Measurements from ENCODE around the gene COL4A6. TPM values are rescaled to one million over a fixed set of nuclear protein-coding genes. Genes with fewer than 3 reads are reported as not detected.

COL4A6 gene
- total RNA-seq, 1 experiment from 2014 or later = 2.4 TPM

GRCh38 chrX:108217876-108218275 is 220.3 kb downstream of the COL4A6 start:
- intact Hi-C loops (cut with micrococcal nuclease) = no loop called here
- H3K36me3 ChIP-seq (ENCODE audit: control insufficient read depth in 1 of 2, insufficient read depth in 2 of 2, low read length in 2 of 2) = no peaks in the 10 kb centered on the region
- POLR2A ChIA-PET = no interaction called here
- H3K27ac ChIP-seq (ENCODE audit: low read depth, low read length) = no peak overlapping the region
- RAD21 ChIA-PET (ENCODE audit: low non-redundant PET in 1 of 2, low total read pairs in 2 of 2, uncharacterized antibody in 2 of 2, unreplicated experiment in 2 of 2) = no interaction called here
- H3K9me3 ChIP-seq (ENCODE audit: control insufficient read depth in 1 of 2, insufficient read depth in 1 of 2, low read depth in 1 of 2, low read length in 2 of 2) = no peaks in the 10 kb centered on the region
- no peak overlapping the region for H3K4me2 ChIP-seq (ENCODE audit: low read length)
- H3K27me3 ChIP-seq (ENCODE audit: insufficient read depth, low read length) = no peaks in the 10 kb centered on the region
- no peak for ATAC-seq
- BruUV-seq (replicated peaks) = no TSS peak
- no peak for TF ChIP-seq YY1 (IDR thresholded peaks at IDR 0.05; ENCODE audit: extremely low read depth, insufficient replicate concordance, low read depth, low read length)
- no peak for TF ChIP-seq POLR2A (IDR thresholded peaks at IDR 0.05; ENCODE audit: borderline replicate concordance, extremely low read depth, insufficient read depth, insufficient read length)
- TF ChIP-seq SP1 (IDR thresholded peaks at IDR 0.05; ENCODE audit: low read depth) = no peak
- no peak for TF ChIP-seq EZH2phosphoT487 (IDR thresholded peaks at IDR 0.05; ENCODE audit: borderline replicate concordance)
- TF ChIP-seq REST (IDR thresholded peaks at IDR 0.05; ENCODE audit: low read depth) = no peak
- no peak for TF ChIP-seq POLR2AphosphoS5 (IDR thresholded peaks at IDR 0.05; ENCODE audit: low read depth, low read length)
- TF ChIP-seq SIN3A (IDR thresholded peaks at IDR 0.05; ENCODE audit: low read depth) = no peak
- TF ChIP-seq ZFX (IDR thresholded peaks at IDR 0.05) = no peak
- TF ChIP-seq CTCF (IDR thresholded peaks at IDR 0.05 in 2 of 3, conservative IDR thresholded peaks at IDR 0.05 in 1 of 3; ENCODE audit: borderline replicate concordance in 1 of 3, insufficient read depth in 1 of 3, low read depth in 2 of 3, low read length in 2 of 3) = no peak
- no peak for TF ChIP-seq RAD21 (IDR thresholded peaks at IDR 0.05; ENCODE audit: low read depth)
- TF ChIP-seq CBX3 (IDR thresholded peaks at IDR 0.05; ENCODE audit: low read depth) = no peak
- TF ChIP-seq, protein P1, sequence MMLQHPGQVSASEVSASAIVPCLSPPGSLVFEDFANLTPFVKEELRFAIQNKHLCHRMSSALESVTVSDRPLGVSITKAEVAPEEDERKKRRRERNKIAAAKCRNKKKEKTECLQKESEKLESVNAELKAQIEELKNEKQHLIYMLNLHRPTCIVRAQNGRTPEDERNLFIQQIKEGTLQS (IDR thresholded peaks at IDR 0.05) = no peak
- TF ChIP-seq EZH2 (IDR thresholded peaks at IDR 0.05) = no peak
- TF ChIP-seq, protein P2, sequence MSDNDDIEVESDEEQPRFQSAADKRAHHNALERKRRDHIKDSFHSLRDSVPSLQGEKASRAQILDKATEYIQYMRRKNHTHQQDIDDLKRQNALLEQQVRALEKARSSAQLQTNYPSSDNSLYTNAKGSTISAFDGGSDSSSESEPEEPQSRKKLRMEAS (IDR thresholded peaks at IDR 0.05) = no peak
- no peak for TF ChIP-seq CEBPB (IDR thresholded peaks at IDR 0.05; ENCODE audit: low read depth)
- TF ChIP-seq ZNF274 (IDR thresholded peaks at IDR 0.05; ENCODE audit: low read depth, low read length) = no peak
- no peak for TF ChIP-seq TCF7L2 (IDR thresholded peaks at IDR 0.05; ENCODE audit: borderline replicate concordance, extremely low read depth, insufficient read depth, insufficient read length)
- no peak for TF ChIP-seq FOSL1 (IDR thresholded peaks at IDR 0.05; ENCODE audit: low read depth)
- TF ChIP-seq, protein P3, sequence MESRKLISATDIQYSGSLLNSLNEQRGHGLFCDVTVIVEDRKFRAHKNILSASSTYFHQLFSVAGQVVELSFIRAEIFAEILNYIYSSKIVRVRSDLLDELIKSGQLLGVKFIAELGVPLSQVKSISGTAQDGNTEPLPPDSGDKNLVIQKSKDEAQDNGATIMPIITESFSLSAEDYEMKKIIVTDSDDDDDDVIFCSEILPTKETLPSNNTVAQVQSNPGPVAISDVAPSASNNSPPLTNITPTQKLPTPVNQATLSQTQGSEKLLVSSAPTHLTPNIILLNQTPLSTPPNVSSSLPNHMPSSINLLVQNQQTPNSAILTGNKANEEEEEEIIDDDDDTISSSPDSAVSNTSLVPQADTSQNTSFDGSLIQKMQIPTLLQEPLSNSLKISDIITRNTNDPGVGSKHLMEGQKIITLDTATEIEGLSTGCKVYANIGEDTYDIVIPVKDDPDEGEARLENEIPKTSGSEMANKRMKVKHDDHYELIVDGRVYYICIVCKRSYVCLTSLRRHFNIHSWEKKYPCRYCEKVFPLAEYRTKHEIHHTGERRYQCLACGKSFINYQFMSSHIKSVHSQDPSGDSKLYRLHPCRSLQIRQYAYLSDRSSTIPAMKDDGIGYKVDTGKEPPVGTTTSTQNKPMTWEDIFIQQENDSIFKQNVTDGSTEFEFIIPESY (IDR thresholded peaks at IDR 0.05; ENCODE audit: extremely low read depth, insufficient replicate concordance, low read length) = no peak
- no peak for TF ChIP-seq JUND (IDR thresholded peaks at IDR 0.05)
- H4K20me1 ChIP-seq (ENCODE audit: insufficient read depth) = no peaks in the 10 kb centered on the region
- H3K9me2 ChIP-seq (ENCODE audit: insufficient read depth) = no peaks in the 10 kb centered on the region
- DNase-seq (ENCODE audit: low read depth, low spot score) = no peak
- no peak overlapping the region for H3K9ac ChIP-seq (ENCODE audit: low read length)
- H3K4me3 ChIP-seq (replicated peaks in 1 of 2; ENCODE audit: low read depth in 1 of 2, low read length in 2 of 2) = no peak overlapping the region
- no peaks in the 10 kb centered on the region for H3K4me1 ChIP-seq (ENCODE audit: control insufficient read depth in 1 of 2, insufficient read depth in 2 of 2, low read length in 2 of 2)
- no peaks in the 10 kb centered on the region for H3K79me2 ChIP-seq (ENCODE audit: insufficient read depth, low read length)
- no peak overlapping the region for H2AFZ ChIP-seq (ENCODE audit: low read depth, low read length, poor library complexity, severe bottlenecking)
- CTCF ChIA-PET = no interaction called here
